Activated CD4-positive, alpha-beta T cell treated with anti-CD3 and anti-CD28 coated beads for 36 hours (primary cell): ENCODE data around the gene PCK2. TPM values are rescaled to one million over a fixed set of nuclear protein-coding genes. Genes with fewer than 3 reads are reported as not detected.

ENCODE experiments used
- microRNA-seq: library from miRNA; unstranded; fragments of <30 nt; microRNA quantifications from one replicate; pipeline ENCODE4 v1.2.0, GENCODE V29; 2021; ENCODE audit warnings: borderline replicate concordance
- total RNA-seq, 2 experiments: library from RNA; stranded (reverse); gene quantifications; one replicate each; pipeline ENCODE4 v1.2.3, GENCODE V29; 2021

The PCK2 gene
- total RNA-seq, 2 experiments from 2014 or later = 101 to 115 TPM

Small RNAs within 50 kb of the gene (microRNA-seq; reads per million reads assigned to microRNA genes)
- gene MIR7703 = not detected

Other genes starting within 250 kb of the PCK2 start
- gene DHRS4, start 140.5 kb upstream of the PCK2 start, total RNA-seq = 10 to 100 TPM; 32.2 to 36.2 TPM
- gene DHRS4L2, start 105.4 kb upstream of the PCK2 start, total RNA-seq = 10 to 100 TPM; 27.5 to 27.6 TPM
- gene CARMIL3, start 42.3 kb upstream of the PCK2 start, total RNA-seq = under 1 TPM; 0.74 to 0.91 TPM
- not detected for gene CPNE6, start 22.7 kb upstream of the PCK2 start, total RNA-seq
- 10 to 100 TPM; 74.0 to 86.2 TPM for gene DCAF11, start 20.5 kb downstream of the PCK2 start, total RNA-seq
- gene NRL, start 20.6 kb downstream of the PCK2 start, total RNA-seq = 1 to 10 TPM; 1.5 to 1.6 TPM
- gene FITM1, start 36.3 kb downstream of the PCK2 start, total RNA-seq = under 1 TPM in 1 of 2 experiments, not detected in 1; 0.53 TPM
- 100 to 1,000 TPM; 414 to 418 TPM for gene PSME1, start 41.9 kb downstream of the PCK2 start, total RNA-seq
- 10 to 100 TPM; 36.9 to 46.7 TPM for gene EMC9, start 47.3 kb downstream of the PCK2 start, total RNA-seq
- gene PSME2, start 52.3 kb downstream of the PCK2 start, total RNA-seq = 100 to 1,000 TPM; 445 to 459 TPM
- 10 to 100 TPM; 73.7 to 98.4 TPM for gene RNF31, start 53.2 kb downstream of the PCK2 start, total RNA-seq
- gene IRF9, start 67.0 kb downstream of the PCK2 start, total RNA-seq = 100 to 1,000 TPM; 172 to 209 TPM
- 10 to 100 TPM; 25.6 to 27.7 TPM for gene REC8, start 77.8 kb downstream of the PCK2 start, total RNA-seq
- gene IPO4, start 94.5 kb downstream of the PCK2 start, total RNA-seq = 10 to 100 TPM; 73.4 to 73.7 TPM
- gene TM9SF1, start 101.1 kb downstream of the PCK2 start, total RNA-seq = 10 to 100 TPM; 17.0 to 24.4 TPM
- under 1 TPM; 0.14 to 0.30 TPM for gene TSSK4, start 111.4 kb downstream of the PCK2 start, total RNA-seq
- gene CHMP4A, start 119.2 kb downstream of the PCK2 start, total RNA-seq = 10 to 100 TPM; 48.8 to 73.0 TPM
- 10 to 100 TPM in 1 of 2 experiments, 1 to 10 TPM in 1; 4.5 to 11.7 TPM for gene MDP1, start 121.8 kb downstream of the PCK2 start, total RNA-seq
- gene NEDD8, start 138.1 kb downstream of the PCK2 start, total RNA-seq = 100 to 1,000 TPM; 187 to 217 TPM
- gene GMPR2, start 138.6 kb downstream of the PCK2 start, total RNA-seq = 10 to 100 TPM; 56.7 to 59.6 TPM
- gene TINF2, start 148.3 kb downstream of the PCK2 start, total RNA-seq = 100 to 1,000 TPM in 1 of 2 experiments, 10 to 100 TPM in 1; 87.4 to 108 TPM
- 1 to 10 TPM; 4.8 to 7.4 TPM for gene TGM1, start 168.9 kb downstream of the PCK2 start, total RNA-seq
- 10 to 100 TPM; 52.1 to 56.0 TPM for gene RABGGTA, start 177.3 kb downstream of the PCK2 start, total RNA-seq
- 10 to 100 TPM; 11.7 to 14.6 TPM for gene DHRS1, start 205.5 kb downstream of the PCK2 start, total RNA-seq
- 10 to 100 TPM; 24.4 to 32.5 TPM for gene NOP9, start 205.5 kb downstream of the PCK2 start, total RNA-seq
- 10 to 100 TPM; 11.1 to 14.0 TPM for gene CIDEB, start 213.7 kb downstream of the PCK2 start, total RNA-seq
- gene LTB4R2, start 215.8 kb downstream of the PCK2 start, total RNA-seq = 1 to 10 TPM; 7.5 to 9.5 TPM
- gene LTB4R, start 217.2 kb downstream of the PCK2 start, total RNA-seq = 10 to 100 TPM; 10.1 to 14.2 TPM
- 1 to 10 TPM; 1.4 to 1.8 TPM for gene ADCY4, start 240.8 kb downstream of the PCK2 start, total RNA-seq
- 1 to 10 TPM; 8.9 to 9.4 TPM for gene RIPK3, start 245.7 kb downstream of the PCK2 start, total RNA-seq